B cell (primary cell): ENCODE measurements around the gene DLST. TPM values are rescaled to one million over a fixed set of nuclear protein-coding genes. Genes with fewer than 3 reads are reported as not detected.

ENCODE experiments used
- ATAC-seq: fragments of 200-7000 bp; cut with Tn5 transposase; one replicate; pipeline ENCODE4 v1.10.0; 2021; ENCODE audit warnings: low read depth, mild to moderate bottlenecking, moderate number of reproducible peaks, moderate library complexity
- CTCF ChIA-PET: fragments of 350-600 bp; sonication (Branson Sonifier 250); formaldehyde crosslinking; loops from one replicate; lab custom pipeline; 2021; ENCODE audit warnings: antibody characterized with exemption, inconsistent platforms; lab: Charles Lee
- POLR2A ChIA-PET: fragments of 350-600 bp; sonication (Branson Sonifier 250); formaldehyde crosslinking; loops from one replicate; lab custom pipeline; 2021; ENCODE audit warnings: antibody characterized with exemption; lab: Charles Lee
- DNase-seq: peaks from one replicate; pipeline ENCODE4 v3.0.0; 2013
- H2AFZ ChIP-seq: 2 replicates; pipeline ENCODE4 v1.6.1; 2012; ENCODE audit warnings: mild to moderate bottlenecking, low read depth, low read length; ENCODE audit not compliant: insufficient read depth, poor library complexity, severe bottlenecking
- H3K27ac ChIP-seq, 2 donors: 1 replicate in 1 of 2; 2 replicates in 1 of 2; pipeline ENCODE4 v1.5.1; 2012 to 2013; ENCODE audit warnings: low read length in 2 of 2, mild to moderate bottlenecking in 2 of 2, moderate library complexity in 1 of 2
- H3K27me3 ChIP-seq, 4 experiments: fragments of 200-600 bp in 1 of 4; sonication (generic) in 1 of 4; replicated peaks in 1 of 4; 1 replicate in 2 of 4; 2 replicates in 2 of 4; pipeline versions ENCODE4 v1.6.1 to v1.7.0; 2013 to 2016; ENCODE audit warnings: low read length in 3 of 4, mild to moderate bottlenecking in 2 of 4, mixed read lengths in 1 of 4, moderate library complexity in 1 of 4; ENCODE audit not compliant: insufficient read depth in 4 of 4, control insufficient read depth in 3 of 4; ENCODE audit errors: control extremely low read depth in 1 of 4
- H3K36me3 ChIP-seq, 2 experiments: replicated peaks in 1 of 2; 1 replicate in 1 of 2; 2 replicates in 1 of 2; pipeline versions ENCODE4 v1.6.1 to v1.7.1; 2013; ENCODE audit warnings: low read length in 1 of 2; ENCODE audit not compliant: insufficient read depth in 2 of 2, control insufficient read depth in 1 of 2; ENCODE audit errors: control extremely low read depth in 1 of 2, extremely low read depth in 1 of 2
- H3K4me1 ChIP-seq, 2 donors: fragments of 200-600 bp in 1 of 2; sonication (generic) in 1 of 2; 1 replicate in 1 of 2; 2 replicates in 1 of 2; pipeline versions ENCODE4 v1.5.1 to v1.6.1; 2013 to 2017; ENCODE audit warnings: low read length in 2 of 2; ENCODE audit not compliant: control insufficient read depth in 2 of 2, insufficient read depth in 2 of 2
- H3K4me2 ChIP-seq: replicated peaks from 2 replicates; pipeline ENCODE3; 2012; ENCODE audit warnings: mild to moderate bottlenecking, low read depth, low read length; ENCODE audit not compliant: poor library complexity, severe bottlenecking
- H3K4me3 ChIP-seq, 5 experiments: fragments of 200-600 bp in 1 of 5; sonication (generic) in 1 of 5; 1 replicate in 3 of 5; 2 replicates in 2 of 5; pipeline versions ENCODE4 v1.5.1 to v1.7.0; 2011 to 2016; ENCODE audit warnings: low read length in 4 of 5, mild to moderate bottlenecking in 4 of 5, low read depth in 2 of 5, control low read depth in 1 of 5, moderate library complexity in 1 of 5; ENCODE audit not compliant: insufficient read depth in 1 of 5; ENCODE audit errors: control extremely low read depth in 1 of 5, extremely low read depth in 1 of 5
- H3K79me2 ChIP-seq: fragments of 200-600 bp; sonication (generic); one replicate; pipeline ENCODE4 v1.6.0; 2016; ENCODE audit warnings: low read length; ENCODE audit not compliant: control insufficient read depth, insufficient read depth
- H3K9ac ChIP-seq: fragments of 200-600 bp; sonication (generic); 2 replicates; pipeline ENCODE4 v1.6.1; 2017; ENCODE audit warnings: mild to moderate bottlenecking, low read length, moderate library complexity
- H3K9me3 ChIP-seq, 3 donors: one replicate each; pipeline versions ENCODE4 v1.6.1 to v1.7.1; 2013; ENCODE audit warnings: low read length in 2 of 3; ENCODE audit not compliant: control insufficient read depth in 2 of 3, insufficient read depth in 1 of 3; ENCODE audit errors: control extremely low read depth in 1 of 3
- H4K20me1 ChIP-seq: 2 replicates; pipeline ENCODE4 v1.6.0; 2012; ENCODE audit warnings: mild to moderate bottlenecking, low read length; ENCODE audit not compliant: insufficient read depth, control insufficient read depth, poor library complexity, severe bottlenecking
- H3K27ac Mint-ChIP-seq: one replicate; pipeline ENCODE4 v1.8.0; 2021; ENCODE audit warnings: mixed read lengths
- H3K27me3 Mint-ChIP-seq: one replicate; pipeline ENCODE4 v1.8.0; 2021; ENCODE audit warnings: mixed read lengths
- H3K4me1 Mint-ChIP-seq: one replicate; pipeline ENCODE4 v1.8.0; 2021; ENCODE audit warnings: mixed read lengths
- H3K4me3 Mint-ChIP-seq: one replicate; pipeline ENCODE4 v1.8.0; 2021; ENCODE audit warnings: mixed read lengths
- H3K9me3 Mint-ChIP-seq: one replicate; pipeline ENCODE4 v1.8.0; 2022; ENCODE audit warnings: mixed read lengths; ENCODE audit not compliant: insufficient read depth
- CTCF ChIP-seq: fragments of 200-600 bp; IDR thresholded peaks from one replicate; pipeline ENCODE4 v1.8.0; 2022; ENCODE audit warnings: antibody characterized with exemption, mild to moderate bottlenecking
- EZH2 ChIP-seq: IDR thresholded peaks from 2 replicates; pipeline ENCODE4 v1.6.1; 2012; ENCODE audit warnings: borderline replicate concordance, low read depth, mild to moderate bottlenecking, moderate library complexity, low read length; ENCODE audit not compliant: insufficient read depth, poor library complexity, severe bottlenecking
- WGBS: methylation state at CpG from one replicate; pipeline ENCODE4 v1.1.5; 2013; ENCODE audit warnings: missing lambda C conversion rate; ENCODE audit not compliant: insufficient coverage; 5-methylcytosine and 5-hydroxymethylcytosine counted together
- intact Hi-C: fragments of 100-400 bp; cut with micrococcal nuclease; formaldehyde crosslinking; loops from one replicate; pipeline ENCODE4 v1.10.0; 2022
- polyA plus RNA-seq: library from polyadenylated mRNA; depleted of rRNA; stranded (reverse); fragments of >200 nt; gene quantifications from 2 replicates; pipeline ENCODE4 v1.2.3, GENCODE V29; 2012
- total RNA-seq, 2 donors: library from RNA; stranded (reverse); fragments of 120-200 nt in 1 of 2; gene quantifications; 1 replicate in 1 of 2; 2 replicates in 1 of 2; pipeline versions ENCODE4 v1.2.3 to v1.2.4, GENCODE V29; 2013 to 2022

Gene DLST
- total and polyA plus RNA-seq, 2 donors (not counting 1 experiment from before 2014, with no cell fraction given) = 73.1 to 89.5 TPM

- ChIA-PET CTCF (interaction anchor here (8.6 to 41.3 kb wide), 2 partner anchors 15 to 55 kb away, joined by 82 to 926 read pairs; no protein-coding TSS in a partner anchor), POLR2A (no interaction called here)
- Histone ChIP-seq H3K27ac (no peak overlapping the region), H3K4me1 (peaks cover 13 to 14% of the 10 kb centered on the region in 2 donors), H3K9ac (no peak overlapping the region), H2AFZ (no peak overlapping the region), H4K20me1 (no peaks in the 10 kb centered on the region), H3K36me3 (no peaks in the 10 kb centered on the region), H3K79me2 (no peaks in the 10 kb centered on the region), H3K9me3 (no peaks in the 10 kb centered on the region), H3K4me3 (no peak overlapping the region), H3K4me2 (no peak overlapping the region), H3K27me3 (no peaks in the 10 kb centered on the region)
- H3K27me3 Mint-ChIP-seq = no peaks in the 10 kb centered on the region
- H3K4me3 Mint-ChIP-seq = no peak overlapping the region
- no peaks in the 10 kb centered on the region for H3K9me3 Mint-ChIP-seq
- ATAC-seq (no peak), DNase-seq (no peak)
- no peak overlapping the region for H3K27ac Mint-ChIP-seq
- TF ChIP-seq EZH2 (no peak), CTCF (no peak)
- WGBS = 90% methylated on average over 3 of the region's 3 CpGs
- intact Hi-C loops = no loop called here
- H3K4me1 Mint-ChIP-seq = peaks cover 15% of the 10 kb centered on the region
Measured at GRCh38 chr14:74846168-74846567, 35.5 kb upstream of the DLST start.

- H3K9me3 Mint-ChIP-seq = no peaks in the 10 kb centered on the region
- CTCF ChIA-PET = interaction anchor here (1.0 to 41.3 kb wide), 3 partner anchors 9 to 54 kb away, joined by 3 to 926 read pairs (median 82); no protein-coding TSS in a partner anchor
- TF ChIP-seq CTCF = no peak
- TF ChIP-seq EZH2 = no peak
- DNase-seq = no peak
- no peak overlapping the region for H3K4me3 Mint-ChIP-seq
- no peaks in the 10 kb centered on the region for H3K27me3 ChIP-seq
- H3K9ac ChIP-seq = no peak overlapping the region
- no peak overlapping the region for H2AFZ ChIP-seq
- H3K9me3 ChIP-seq = no peaks in the 10 kb centered on the region
- no peak for ATAC-seq
- intact Hi-C loops = no loop called here
- no peaks in the 10 kb centered on the region for H3K27me3 Mint-ChIP-seq
- H3K36me3 ChIP-seq = no peaks in the 10 kb centered on the region
- no peak overlapping the region for H3K27ac ChIP-seq
- H3K4me2 ChIP-seq = no peak overlapping the region
- no peak overlapping the region for H3K27ac Mint-ChIP-seq
- no peaks in the 10 kb centered on the region for H3K79me2 ChIP-seq
- WGBS = 100% methylated on average over 1 of the region's 1 CpG
- no peak overlapping the region for H3K4me3 ChIP-seq
- no peaks in the 10 kb centered on the region for H4K20me1 ChIP-seq
- peaks cover 4% of the 10 kb centered on the region in 2 donors for H3K4me1 ChIP-seq
- POLR2A ChIA-PET = interaction anchor here (0.9 kb wide), 1 partner anchor 217 kb away, joined by 3 read pairs; no protein-coding TSS in a partner anchor
- peaks cover 7% of the 10 kb centered on the region for H3K4me1 Mint-ChIP-seq
Measured at GRCh38 chr14:74846968-74847665, 34.6 kb upstream of the DLST start.
